MM.1S (cell line): ENCODE measurements around the gene FHDC1.

Experiments used
- CTCF ChIP-seq: fragments of 300-600 bp; sonication (generic); IDR thresholded peaks from 2 replicates; pipeline ENCODE4 v1.5.1; 2016; ENCODE audit warnings: antibody characterized with exemption, low read length, mixed read lengths
- EZH2 ChIP-seq: fragments of 300-600 bp; sonication (generic); optimal IDR thresholded peaks from 2 replicates; pipeline ENCODE3; 2017; ENCODE audit warnings: low read depth, mild to moderate bottlenecking, antibody characterized with exemption, low read length, mixed read lengths

DNA sequence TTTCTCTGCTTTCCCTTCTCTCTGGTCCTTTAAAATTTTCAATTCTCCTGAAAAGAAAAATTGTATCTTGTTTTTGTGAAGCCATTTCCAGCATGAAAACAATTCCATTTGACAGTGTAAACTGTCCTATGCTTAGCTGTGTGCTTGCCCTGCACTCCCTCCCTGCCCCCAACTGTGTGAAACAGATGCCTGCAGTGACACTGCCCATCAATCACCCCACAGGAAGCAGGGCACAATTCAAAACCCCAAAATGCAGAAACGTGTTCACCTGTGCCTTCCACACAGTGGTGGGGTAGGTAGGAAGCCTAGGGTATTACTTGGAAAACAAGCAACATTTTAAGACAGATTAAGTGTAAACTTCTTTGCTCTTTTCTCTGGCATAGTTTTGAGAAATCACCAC lies 6.2 kb upstream of the FHDC1 start:
- no peak for TF ChIP-seq CTCF
- TF ChIP-seq EZH2: no peak
